OCI-LY1 (cell line): ENCODE data around the gene ELL2.

Experiments
- CTCF ChIP-seq: fragments of 200-600 bp; sonication (generic), shearing (Covaris generic); IDR thresholded peaks from 2 replicates; pipeline ENCODE4 v1.5.1; 2017; ENCODE audit warnings: mild to moderate bottlenecking, antibody characterized with exemption, low read length, moderate library complexity, mixed read lengths
- EZH2 ChIP-seq: fragments of 200-600 bp; sonication (generic), shearing (Covaris generic); IDR thresholded peaks from 2 replicates; pipeline ENCODE4 v1.8.0; 2017; ENCODE audit warnings: borderline replicate concordance, mixed run types, mild to moderate bottlenecking, antibody characterized with exemption, low read length, moderate library complexity, mixed read lengths

- TF ChIP-seq CTCF = no peak
- no peak for TF ChIP-seq EZH2
Observed at GRCh38 chr5:95983080-95983479, 21.4 kb upstream of the ELL2 start.
